CD4-positive, alpha-beta T cell treated with Interleukin-1 beta for 1 hour (primary cell): Measurements from ENCODE around the gene SKIL.
"Not testable (repeated sequence)": the region's sequence is repeated elsewhere in the genome, so short reads cannot be mapped to it uniquely, and the experiment has no call there.

ENCODE experiments used
- DNase-seq, 2 donors: peaks; one replicate each; pipeline ENCODE4 v3.0.0-alpha.2; 2020 to 2022

Gene SKIL, protein sequence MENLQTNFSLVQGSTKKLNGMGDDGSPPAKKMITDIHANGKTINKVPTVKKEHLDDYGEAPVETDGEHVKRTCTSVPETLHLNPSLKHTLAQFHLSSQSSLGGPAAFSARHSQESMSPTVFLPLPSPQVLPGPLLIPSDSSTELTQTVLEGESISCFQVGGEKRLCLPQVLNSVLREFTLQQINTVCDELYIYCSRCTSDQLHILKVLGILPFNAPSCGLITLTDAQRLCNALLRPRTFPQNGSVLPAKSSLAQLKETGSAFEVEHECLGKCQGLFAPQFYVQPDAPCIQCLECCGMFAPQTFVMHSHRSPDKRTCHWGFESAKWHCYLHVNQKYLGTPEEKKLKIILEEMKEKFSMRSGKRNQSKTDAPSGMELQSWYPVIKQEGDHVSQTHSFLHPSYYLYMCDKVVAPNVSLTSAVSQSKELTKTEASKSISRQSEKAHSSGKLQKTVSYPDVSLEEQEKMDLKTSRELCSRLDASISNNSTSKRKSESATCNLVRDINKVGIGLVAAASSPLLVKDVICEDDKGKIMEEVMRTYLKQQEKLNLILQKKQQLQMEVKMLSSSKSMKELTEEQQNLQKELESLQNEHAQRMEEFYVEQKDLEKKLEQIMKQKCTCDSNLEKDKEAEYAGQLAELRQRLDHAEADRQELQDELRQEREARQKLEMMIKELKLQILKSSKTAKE

GRCh38 chr3:170357176-170358041, at the start of gene SKIL:
TSS of gene SKIL (plus strand) at chr3:170357715. CDS start at chr3:170360332, 2,617 bp downstream.
- DNase-seq, result peak; percentile 97 to 99

GRCh38 chr3:170309046-170309445, 48.5 kb upstream of the SKIL start:
- no peak for DNase-seq

DNA sequence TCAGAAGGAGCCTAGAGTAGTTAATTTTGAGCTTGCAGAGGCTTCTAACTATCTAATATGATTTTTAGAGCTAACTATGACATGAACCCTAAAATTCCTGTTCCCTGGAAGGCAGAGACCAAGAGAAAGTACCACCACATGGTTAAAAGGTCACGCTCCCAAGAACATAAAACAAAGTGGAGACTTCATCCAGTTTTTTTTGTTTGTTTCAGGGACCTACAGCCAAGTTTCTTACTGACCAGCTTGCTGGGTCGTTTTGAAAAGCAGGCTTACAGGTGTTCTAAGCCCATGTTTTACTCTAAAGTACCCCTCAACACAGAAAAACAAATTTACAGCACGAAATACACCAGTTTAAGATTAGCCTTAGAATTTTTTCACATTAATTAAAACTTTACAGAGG, 39.6 kb upstream of the SKIL start:
- DNase-seq, result no peak

- DNase-seq, result no peak
Measured at GRCh38 chr3:170320461-170321121, 36.9 kb upstream of the SKIL start.

DNA sequence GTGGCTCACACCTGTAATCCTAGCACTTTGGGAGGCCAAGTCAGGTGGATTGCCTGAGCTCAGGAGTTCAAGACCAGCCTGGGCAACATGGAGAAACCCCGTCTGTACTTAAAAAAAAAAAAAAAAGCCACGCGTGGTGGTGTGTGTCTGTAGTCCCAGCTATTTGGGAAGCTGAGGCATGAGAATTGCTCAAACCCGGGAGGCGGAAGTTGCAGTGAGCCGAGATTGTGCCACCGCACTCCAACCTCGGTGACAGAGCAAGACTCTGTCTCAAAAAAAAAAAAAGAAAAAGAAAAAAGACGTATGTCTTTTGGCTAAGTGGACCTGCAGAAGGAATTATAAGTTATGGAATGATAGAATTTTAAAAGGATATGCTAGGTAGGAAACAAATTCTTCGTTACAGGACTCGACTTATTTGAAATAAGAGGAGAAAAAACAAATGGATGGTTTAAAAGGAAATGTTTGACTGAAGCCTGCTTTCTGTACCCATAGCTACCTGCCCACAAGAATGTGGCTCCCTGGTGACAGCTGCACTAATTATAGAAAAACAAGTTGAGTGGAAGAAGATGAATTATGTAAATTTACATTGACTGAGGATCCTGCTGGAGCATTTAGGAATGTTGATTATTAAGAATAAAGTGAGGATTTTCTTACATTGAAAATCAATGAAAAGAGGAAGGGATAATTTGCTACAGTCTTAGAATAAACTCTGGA, 36.0 kb upstream of the SKIL start:
- peak in 1 of 2 donors; percentile 15 for DNase-seq

- no peak for DNase-seq
Measured at GRCh38 chr3:170322566-170323269, 34.8 kb upstream of the SKIL start.

- no peak for DNase-seq
Measured at GRCh38 chr3:170323331-170323730, 34.2 kb upstream of the SKIL start.

GRCh38 chr3:170324962-170325361, 32.6 kb upstream of the SKIL start:
- DNase-seq, result no peak

DNA sequence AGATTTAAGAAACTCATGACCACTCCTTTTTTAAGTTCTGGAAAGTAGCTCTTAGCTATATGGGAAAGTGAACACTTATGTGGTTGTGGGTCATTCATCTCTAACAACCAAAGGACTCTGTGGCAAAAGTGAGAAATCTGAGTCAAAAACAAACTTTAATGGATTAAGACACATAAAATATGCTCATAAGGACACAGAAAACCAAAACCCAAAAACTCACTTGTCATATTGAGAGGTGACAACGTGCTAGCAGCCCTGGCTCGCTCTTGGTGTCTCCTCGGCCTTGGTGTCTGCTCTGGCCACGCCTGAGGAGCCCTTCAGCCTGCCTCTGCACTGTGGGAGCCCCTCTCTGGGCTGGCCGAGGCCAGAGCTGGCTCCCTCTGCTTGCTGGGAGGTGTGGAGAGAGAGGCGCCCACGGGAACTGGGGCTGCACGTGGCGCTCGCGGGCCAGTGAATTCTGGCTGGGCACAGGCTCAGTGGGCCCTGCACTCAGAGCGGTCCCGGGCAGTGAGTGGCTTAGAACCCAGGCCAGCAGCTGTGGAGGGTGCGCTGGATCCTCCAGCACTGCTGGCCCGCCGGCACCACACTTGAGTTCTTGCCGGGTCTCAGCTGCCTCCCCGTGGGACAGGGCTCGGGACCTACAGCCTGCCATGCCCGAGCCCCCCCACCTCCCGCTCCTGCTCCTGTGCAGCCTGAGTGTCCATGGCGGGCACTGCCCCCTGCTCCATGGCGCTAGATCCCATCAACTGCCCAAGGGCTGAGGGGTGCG, 30.3 kb upstream of the SKIL start:
- no peak for DNase-seq

GRCh38 chr3:170327868-170328548, 29.5 kb upstream of the SKIL start:
- not testable (repeated sequence) for DNase-seq

GRCh38 chr3:170330366-170330765, 27.1 kb upstream of the SKIL start:
- no peak for DNase-seq

DNA sequence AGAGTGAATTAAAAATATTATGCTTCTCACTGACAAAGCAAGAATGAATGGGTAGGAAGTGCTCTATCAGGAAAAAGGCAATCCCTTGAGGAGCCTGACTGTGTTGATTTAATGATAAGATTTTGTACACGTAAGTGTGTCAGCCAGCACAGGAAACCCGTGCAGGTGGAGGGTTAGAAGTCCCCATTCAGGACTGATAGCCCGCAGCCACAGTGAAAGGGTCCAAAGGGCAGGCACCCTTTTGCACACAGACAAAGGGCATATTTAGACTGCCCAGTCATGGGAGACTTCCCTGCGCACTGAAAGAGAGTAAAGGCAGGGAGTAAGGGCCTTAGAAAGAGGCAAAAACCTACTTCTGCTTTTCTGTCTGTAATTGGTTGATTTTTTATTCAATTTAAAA, 26.4 kb upstream of the SKIL start:
- DNase-seq, result no peak

- no peak for DNase-seq
Measured at GRCh38 chr3:170337420-170337819, 20.1 kb upstream of the SKIL start.

DNA sequence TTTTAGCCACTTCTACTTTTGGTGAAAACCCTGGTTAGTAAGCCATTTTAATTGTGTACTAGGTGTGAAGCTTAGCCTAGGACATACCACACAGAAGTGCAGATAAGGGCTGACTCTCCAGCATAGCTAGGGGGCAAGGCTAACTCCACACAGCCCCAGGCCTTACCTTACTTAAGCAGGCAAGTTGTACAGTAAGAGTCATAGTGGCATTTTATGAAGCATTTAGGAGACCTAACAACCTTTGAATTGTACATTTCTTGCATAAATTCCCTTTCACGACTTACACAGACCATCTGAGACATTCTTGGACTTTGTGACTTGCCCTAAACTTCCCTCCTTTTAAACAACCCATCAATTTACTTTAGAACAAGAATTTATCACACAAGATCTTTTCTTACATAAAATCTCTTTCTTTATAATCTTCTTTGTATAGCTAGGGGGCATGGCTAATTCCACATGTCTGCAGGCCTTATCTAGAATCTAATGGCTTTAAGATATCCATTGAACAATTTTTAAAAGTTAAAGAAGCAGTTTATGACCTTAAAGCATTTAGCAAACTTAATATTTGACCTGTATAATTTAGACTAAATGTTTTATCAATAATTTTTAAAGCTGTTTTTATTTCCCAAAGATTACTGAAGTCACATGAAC, 18.7 kb upstream of the SKIL start:
- DNase-seq, result no peak

DNA sequence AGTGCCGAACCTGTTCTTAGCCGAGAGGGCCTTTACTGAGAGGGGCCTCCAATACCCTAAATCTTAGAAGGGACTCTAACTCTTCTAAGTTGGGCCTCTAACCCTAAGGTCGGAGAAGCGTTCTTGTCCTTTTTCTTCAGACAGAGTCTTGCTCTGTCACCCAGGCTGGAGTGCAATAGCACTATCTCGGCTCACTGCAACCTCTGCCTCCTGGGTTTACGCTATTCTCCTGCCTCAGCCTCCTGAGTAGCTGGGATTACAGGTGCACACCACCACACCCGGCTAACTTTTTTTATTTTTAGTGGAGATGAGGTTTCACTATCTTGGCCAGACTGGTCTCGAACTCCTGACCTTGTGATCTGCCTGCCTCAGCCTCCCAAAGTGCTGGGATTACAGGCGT, 15.2 kb upstream of the SKIL start:
- DNase-seq, result not testable (repeated sequence)

DNA sequence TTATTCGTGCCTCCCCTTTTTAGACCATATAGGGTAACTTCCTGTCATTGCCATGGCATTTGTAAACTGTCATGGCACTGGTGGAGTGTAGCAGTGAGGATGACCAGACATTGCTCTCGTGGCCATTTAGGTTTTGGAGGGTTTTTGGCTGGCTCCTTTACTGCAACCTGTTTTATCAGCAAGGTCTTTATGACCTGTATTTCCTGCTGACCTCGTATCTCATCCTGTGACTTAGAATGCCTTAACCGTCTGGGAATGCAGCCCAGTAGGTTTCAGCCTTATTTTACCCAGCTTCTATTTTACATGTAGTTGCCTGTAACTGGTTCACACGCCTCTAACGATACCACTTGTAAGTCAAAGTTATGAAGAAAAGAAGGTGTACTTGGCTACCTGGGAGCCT, 13.7 kb upstream of the SKIL start:
- not testable (repeated sequence) for DNase-seq

DNA sequence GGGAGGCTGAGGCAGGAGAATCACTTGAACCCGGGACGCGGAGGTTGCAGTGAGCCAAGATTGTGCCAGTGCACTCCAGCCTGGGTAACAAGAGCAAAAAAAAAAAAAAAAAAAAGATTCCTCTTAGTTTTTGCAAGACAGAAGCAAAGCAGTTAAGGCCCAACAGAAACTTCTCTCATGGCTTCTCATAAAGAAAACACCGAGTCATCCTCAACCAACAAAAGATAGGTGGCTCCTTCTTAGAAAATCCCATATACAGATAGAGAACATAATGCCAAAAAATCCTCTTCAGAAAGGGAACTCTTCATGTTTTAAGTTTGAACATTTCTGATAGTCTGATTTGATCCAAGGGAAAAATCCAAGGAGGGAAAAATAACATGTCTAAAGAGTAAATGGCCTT, 12.5 kb upstream of the SKIL start:
- DNase-seq, result no peak

DNA sequence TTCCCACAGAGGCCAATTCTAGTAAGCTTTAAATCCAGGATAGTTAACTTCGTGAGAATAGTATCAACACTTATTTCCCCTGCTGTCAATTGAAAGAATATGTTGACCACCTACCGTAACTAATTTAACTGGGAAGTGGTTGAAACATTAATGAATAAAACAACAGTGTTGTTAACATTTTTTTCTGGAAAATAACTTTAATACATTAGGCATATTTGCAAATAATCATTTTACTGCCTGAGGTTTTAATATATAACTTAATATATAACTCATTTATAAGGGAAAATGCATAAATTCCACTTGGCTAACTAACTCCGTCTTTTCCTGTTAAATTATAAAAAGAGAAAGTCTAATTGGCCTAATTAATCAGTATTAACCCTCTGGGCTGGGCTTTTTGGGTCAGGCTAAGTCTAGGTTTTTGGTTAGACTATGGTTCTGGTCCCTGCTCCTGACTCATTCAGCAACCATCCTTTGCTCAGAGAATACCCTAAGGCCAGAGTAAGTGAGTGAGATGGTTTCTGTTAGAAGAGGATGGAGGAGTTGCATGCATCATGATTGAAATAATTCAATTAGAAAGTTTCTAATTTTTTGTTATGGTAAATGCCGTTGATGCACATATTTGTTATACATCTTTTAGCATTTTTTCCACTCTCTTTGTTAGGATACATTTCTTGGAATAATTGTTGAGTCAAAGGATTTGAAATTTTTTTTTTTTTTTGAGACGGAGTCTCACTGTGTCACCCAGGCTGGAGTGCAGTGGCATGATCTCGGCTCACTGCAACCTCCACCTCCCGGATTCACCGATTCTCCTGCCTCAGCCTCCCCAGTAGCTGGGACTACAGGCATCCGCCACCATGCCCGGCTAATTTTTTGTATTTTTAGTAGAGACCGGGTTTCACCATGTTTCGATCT, 10.8 kb upstream of the SKIL start:
- no peak for DNase-seq
